ENCODE measurements around the gene CNTNAP5. TPM values are rescaled to one million over a fixed set of nuclear protein-coding genes. Genes with fewer than 3 reads are reported as not detected.

Gene CNTNAP5
- total and polyA plus RNA-seq, 3 donors from 2014 or later = 0.29 to 0.39 (median 0.31) TPM

GRCh38 chr2:124180635-124181034 lies 155.5 kb downstream of the CNTNAP5 start:
- Histone ChIP-seq H3K27me3 (no peaks in the 10 kb centered on the region), H3K36me3 (ENCODE audit: low read depth, missing control alignments) (no peaks in the 10 kb centered on the region), H3K4me3 (no peak overlapping the region), H3K27ac (no peak overlapping the region), H3K9me3 (no peaks in the 10 kb centered on the region), H3K4me1 (no peaks in the 10 kb centered on the region)
- intact Hi-C loops (cut with DNase I; ENCODE audit: low total_unique reads) = no loop called here
- TF ChIP-seq, protein P1, sequence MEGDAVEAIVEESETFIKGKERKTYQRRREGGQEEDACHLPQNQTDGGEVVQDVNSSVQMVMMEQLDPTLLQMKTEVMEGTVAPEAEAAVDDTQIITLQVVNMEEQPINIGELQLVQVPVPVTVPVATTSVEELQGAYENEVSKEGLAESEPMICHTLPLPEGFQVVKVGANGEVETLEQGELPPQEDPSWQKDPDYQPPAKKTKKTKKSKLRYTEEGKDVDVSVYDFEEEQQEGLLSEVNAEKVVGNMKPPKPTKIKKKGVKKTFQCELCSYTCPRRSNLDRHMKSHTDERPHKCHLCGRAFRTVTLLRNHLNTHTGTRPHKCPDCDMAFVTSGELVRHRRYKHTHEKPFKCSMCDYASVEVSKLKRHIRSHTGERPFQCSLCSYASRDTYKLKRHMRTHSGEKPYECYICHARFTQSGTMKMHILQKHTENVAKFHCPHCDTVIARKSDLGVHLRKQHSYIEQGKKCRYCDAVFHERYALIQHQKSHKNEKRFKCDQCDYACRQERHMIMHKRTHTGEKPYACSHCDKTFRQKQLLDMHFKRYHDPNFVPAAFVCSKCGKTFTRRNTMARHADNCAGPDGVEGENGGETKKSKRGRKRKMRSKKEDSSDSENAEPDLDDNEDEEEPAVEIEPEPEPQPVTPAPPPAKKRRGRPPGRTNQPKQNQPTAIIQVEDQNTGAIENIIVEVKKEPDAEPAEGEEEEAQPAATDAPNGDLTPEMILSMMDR (IDR thresholded peaks at IDR 0.05) = no peak
- TF ChIP-seq POLR2A (IDR thresholded peaks at IDR 0.05) = no peak
- no peak for DNase-seq

- Histone ChIP-seq H3K27me3 (no peaks in the 10 kb centered on the region), H3K36me3 (ENCODE audit: low read depth, missing control alignments) (no peaks in the 10 kb centered on the region), H3K4me3 (no peak overlapping the region), H3K9me3 (no peaks in the 10 kb centered on the region), H3K27ac (no peak overlapping the region), H3K4me1 (no peaks in the 10 kb centered on the region)
- intact Hi-C loops (cut with DNase I; ENCODE audit: low total_unique reads) = no loop called here
- 89% methylated on average over 1 of the region's 1 CpG for WGBS, 2 donors
- DNase-seq = no peak
- TF ChIP-seq POLR2A (IDR thresholded peaks at IDR 0.05) = no peak
- TF ChIP-seq, protein P1 (IDR thresholded peaks at IDR 0.05) = no peak
These were observed 161.7 kb downstream of the CNTNAP5 start for GRCh38 chr2:124186801-124187200.

DNA sequence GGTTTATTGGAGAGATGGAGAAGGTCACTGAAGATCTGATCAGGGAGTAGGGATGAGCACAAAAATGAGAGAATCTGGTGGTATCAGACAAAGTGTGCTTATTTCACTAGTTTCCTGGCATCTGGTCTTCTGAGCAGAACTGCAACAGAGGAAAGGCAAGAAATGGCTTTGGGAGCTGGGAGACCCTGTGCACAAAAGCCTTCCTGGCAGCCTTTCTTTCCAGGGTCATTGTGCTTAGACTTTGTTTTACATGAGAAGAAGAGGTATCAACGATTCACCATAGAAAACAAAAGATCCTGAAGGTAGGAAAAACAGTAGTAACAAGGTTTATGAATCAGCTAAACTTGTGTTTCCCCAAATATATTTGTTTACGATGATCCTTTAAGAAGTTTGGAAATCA lies 162.9 kb downstream of the CNTNAP5 start:
- no peaks in the 10 kb centered on the region for H3K36me3 ChIP-seq (ENCODE audit: low read depth, missing control alignments)
- H3K27me3 ChIP-seq = no peaks in the 10 kb centered on the region
- no peak for TF ChIP-seq POLR2A (IDR thresholded peaks at IDR 0.05)
- TF ChIP-seq, protein P1 (IDR thresholded peaks at IDR 0.05) = no peak
- 62 to 75% methylated on average over 2 of the region's 2 CpGs for WGBS, 2 donors
- H3K9me3 ChIP-seq = no peaks in the 10 kb centered on the region
- H3K27ac ChIP-seq = no peak overlapping the region
- intact Hi-C loops (cut with DNase I; ENCODE audit: low total_unique reads) = no loop called here
- no peaks in the 10 kb centered on the region for H3K4me1 ChIP-seq
- no peak overlapping the region for H3K4me3 ChIP-seq
- no peak for DNase-seq

DNA sequence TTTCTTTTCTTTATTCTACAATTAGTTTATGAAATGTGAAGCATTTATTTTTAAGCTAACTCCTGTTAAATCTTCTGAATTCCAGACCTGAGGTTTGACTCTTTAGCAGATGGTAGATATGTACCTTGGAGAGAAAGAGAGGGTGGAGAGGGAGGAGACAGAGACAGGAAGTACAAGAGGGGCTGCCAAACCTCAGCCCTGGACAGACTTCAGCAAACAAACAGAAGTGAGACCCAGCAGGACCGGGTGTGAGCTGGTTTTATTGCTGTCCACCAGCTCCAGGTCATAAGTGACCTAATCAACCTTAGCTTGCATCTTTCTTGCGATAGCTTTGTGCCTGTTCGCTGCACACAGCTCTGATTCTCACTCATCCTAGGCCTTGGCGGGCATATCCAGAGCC lies 168.6 kb downstream of the CNTNAP5 start:
- no peaks in the 10 kb centered on the region for H3K36me3 ChIP-seq (ENCODE audit: low read depth, missing control alignments)
- no peak for DNase-seq
- intact Hi-C loops (cut with DNase I; ENCODE audit: low total_unique reads) = no loop called here

GRCh38 chr2:124201713-124202112 lies 176.6 kb downstream of the CNTNAP5 start:
- H3K36me3 ChIP-seq (ENCODE audit: low read depth, missing control alignments) = no peaks in the 10 kb centered on the region
- 88 to 95% methylated on average over 2 of the region's 2 CpGs for WGBS, 2 donors
- TF ChIP-seq POLR2A (IDR thresholded peaks at IDR 0.05) = no peak
- TF ChIP-seq, protein P1 (IDR thresholded peaks at IDR 0.05) = no peak
- no peaks in the 10 kb centered on the region for H3K27me3 ChIP-seq
- intact Hi-C loops (cut with DNase I; ENCODE audit: low total_unique reads) = no loop called here
- H3K27ac ChIP-seq = no peak overlapping the region
- H3K4me1 ChIP-seq = no peaks in the 10 kb centered on the region
- H3K9me3 ChIP-seq = no peaks in the 10 kb centered on the region
- DNase-seq = no peak
- no peak overlapping the region for H3K4me3 ChIP-seq

More for the DNA sequence above, 168.6 kb downstream of the CNTNAP5 start:
- 70 to 79% methylated on average over 4 of the region's 4 CpGs for WGBS, 2 donors
- H3K27ac ChIP-seq = no peak overlapping the region
- no peaks in the 10 kb centered on the region for H3K9me3 ChIP-seq
- TF ChIP-seq POLR2A (IDR thresholded peaks at IDR 0.05) = no peak
- TF ChIP-seq, protein P1 (IDR thresholded peaks at IDR 0.05) = no peak
- no peak overlapping the region for H3K4me3 ChIP-seq
- no peaks in the 10 kb centered on the region for H3K4me1 ChIP-seq
- H3K27me3 ChIP-seq = no peaks in the 10 kb centered on the region
